ENCODE results near the gene MICU2. TPM values are rescaled to one million over a fixed set of nuclear protein-coding genes. Genes with fewer than 3 reads are reported as not detected.
A peak's percentile ranks its signal among the peaks of the same experiment; 100 is the strongest.

Gene MICU2
- total and polyA plus RNA-seq, 2 of the 4 experiments (the other 2 are of a cell fraction): 14.9 to 25.0 TPM

- POLR2A ChIA-PET (ENCODE audit: unreplicated experiment): no interaction called here
- no peak overlapping the region for H4K5ac ChIP-seq (ENCODE audit: low read depth, low read length)
- no peaks in the 10 kb centered on the region for H3K79me1 ChIP-seq (ENCODE audit: low read depth in 1 of 2, low read length in 2 of 2)
- no peak overlapping the region for H3K9ac ChIP-seq (ENCODE audit: low read depth, low read length)
- H4K91ac ChIP-seq (ENCODE audit: insufficient read depth, low read depth, low read length): no peak overlapping the region
- no CpG with 5 or more reads among the region's 13 CpGs for WGBS, 2 experiments (ENCODE audit: extremely low coverage in 2 of 2, insufficient read length in 1 of 2)
- DNase-seq (peak; percentile 43), ATAC-seq (ENCODE audit: low read depth) (peak; percentile 32; the same call in 1 of the 2 replicates)
- H2BK20ac ChIP-seq (ENCODE audit: low read depth, low read length): no peak overlapping the region
- no peaks in the 10 kb centered on the region; the same call in 1 of the 2 replicates for H3K9me1 ChIP-seq (ENCODE audit: insufficient read depth, low read length)
- TF ChIP-seq CTCF (conservative IDR thresholded peaks at IDR 0.05; ENCODE audit: low read depth, low read length): no peak
- no peak for TF ChIP-seq ELK1 (IDR thresholded peaks at IDR 0.05; ENCODE audit: borderline replicate concordance, low read depth, low read length)
- no peak for TF ChIP-seq POLR2A (IDR thresholded peaks at IDR 0.05; ENCODE audit: low read depth, low read length)
- no peak for TF ChIP-seq BHLHE40 (IDR thresholded peaks at IDR 0.05; ENCODE audit: low read depth, low read length)
- no peak overlapping the region for H2BK15ac ChIP-seq (ENCODE audit: low read depth, low read length)
- H2AFZ ChIP-seq (replicated peaks; ENCODE audit: low read length, poor library complexity): peak overlapping the region; percentile 48
- H3K56ac ChIP-seq (ENCODE audit: extremely low read depth, insufficient read depth, low read length): no peak overlapping the region
- no peak overlapping the region for H3K27ac ChIP-seq (ENCODE audit: insufficient read depth, low read length)
- peak overlapping the region; percentile 69 for H2AK9ac ChIP-seq (replicated peaks; ENCODE audit: low read depth, low read length, poor library complexity)
- no peak overlapping the region for H4K8ac ChIP-seq (ENCODE audit: low read depth in 2 of 2, low read length in 2 of 2)
- H3K27me3 ChIP-seq (ENCODE audit: control insufficient read depth, insufficient read depth, low read length): peaks cover 2% of the 10 kb centered on the region
- intact Hi-C loops (cut with micrococcal nuclease) (loop anchor here (5.0 kb wide), 2 partner anchors 35 to 550 kb away; partner anchors contain the start of gene FGF9), dilution Hi-C loops (cut with HindIII; ENCODE audit: low sequenced_read_pairs, unreplicated experiment) (no loop called here), in situ Hi-C loops (cut with MboI; ENCODE audit: low sequenced_read_pairs) (loop anchor here (25.0 kb wide), 3 partner anchors 1150 to 1675 kb away; no protein-coding TSS in a partner anchor)
- CTCF ChIA-PET: interaction anchor here (1.3 to 1.7 kb wide), 4 partner anchors 11 to 640 kb away, joined by 3 to 5 read pairs (median 4); no protein-coding TSS in a partner anchor
- no peaks in the 10 kb centered on the region for H3K36me3 ChIP-seq (ENCODE audit: control insufficient read depth, insufficient read depth, low read length)
- H3K4me3 ChIP-seq (ENCODE audit: insufficient read depth, low read depth, low read length): no peak overlapping the region
- no peak overlapping the region for H3K14ac ChIP-seq (replicated peaks; ENCODE audit: low read depth, low read length)
- H4K20me1 ChIP-seq (ENCODE audit: insufficient read depth, low read length): no peaks in the 10 kb centered on the region
- BruUV-seq (replicated peaks): no TSS peak
- H2BK5ac ChIP-seq (ENCODE audit: low read depth, low read length, poor library complexity, severe bottlenecking): no peak overlapping the region
- H3K4me2 ChIP-seq (ENCODE audit: low read depth, low read length): no peak overlapping the region
- no peak overlapping the region for H2AK5ac ChIP-seq (ENCODE audit: low read depth, low read length)
- no peak overlapping the region for H3K18ac ChIP-seq (ENCODE audit: low read depth, low read length)
- H3K4ac ChIP-seq (ENCODE audit: low read depth, low read length): no peak overlapping the region
- peaks cover 3% of the 10 kb centered on the region; the same call in 1 of the 2 replicates for H3K4me1 ChIP-seq (ENCODE audit: control insufficient read depth, insufficient read depth, low read length)
- H2BK120ac ChIP-seq (ENCODE audit: low read depth, low read length): no peak overlapping the region
- H3K23ac ChIP-seq (ENCODE audit: low read depth, low read length): no peak overlapping the region
- H3K9me3 ChIP-seq (ENCODE audit: control insufficient read depth, insufficient read depth, low read length): no peaks in the 10 kb centered on the region
Observed at GRCh38 chr13:21637296-21637695, 33.3 kb upstream of the MICU2 start.

All from IMR-90 (cell line).